Limb (tissue), 2 donors: ENCODE results near the gene RPS15A.
"Not testable (repeated sequence)": the region's sequence is repeated elsewhere in the genome, so short reads cannot be mapped to it uniquely, and the experiment has no call there.

Experiments used
- DNase-seq, 2 donors: peaks; one replicate each; pipeline ENCODE4 v3.0.0-alpha.2; 2016; ENCODE audit errors: extremely low spot score in 2 of 2

RPS15A gene

DNA sequence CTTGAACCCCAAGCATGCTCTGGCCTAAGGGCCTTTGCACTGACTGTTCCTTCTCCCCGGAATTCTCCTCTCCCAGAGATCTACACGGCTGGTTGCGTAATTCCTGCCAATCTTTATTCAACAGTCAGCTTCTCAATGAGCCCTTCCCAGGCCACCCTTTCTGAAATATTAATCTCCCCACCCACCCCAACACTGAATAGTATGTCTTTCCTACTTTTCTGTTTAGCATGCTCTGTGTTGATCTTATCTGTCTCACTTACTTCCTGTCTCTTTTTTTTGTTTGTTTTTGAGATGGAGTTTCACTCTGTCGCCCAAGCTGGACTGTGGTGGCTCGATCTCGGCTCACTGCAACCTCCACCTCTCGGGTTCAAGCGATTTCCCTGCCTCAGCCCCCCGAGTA, 33.5 kb downstream of the RPS15A start:
- DNase-seq: not testable (repeated sequence)

DNA sequence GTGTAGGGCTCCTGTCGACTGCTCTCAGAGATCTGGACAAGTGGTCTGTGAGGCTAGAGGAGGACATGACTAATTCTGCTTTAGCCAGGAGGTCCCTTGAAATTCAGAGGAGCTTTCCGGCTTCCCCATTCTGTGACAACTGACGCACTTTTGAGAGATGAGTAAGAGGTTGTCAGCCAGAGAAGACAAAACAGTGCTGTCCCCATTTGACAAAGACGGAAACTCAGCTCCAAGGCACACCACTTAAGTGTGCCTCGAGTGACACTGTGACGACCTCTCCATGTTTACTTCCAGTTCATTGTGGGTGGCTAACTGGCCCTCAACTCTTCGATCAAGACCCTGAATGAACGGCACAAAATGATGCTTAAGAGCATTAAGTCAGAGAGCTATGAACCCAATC, 47.3 kb downstream of the RPS15A start:
- not testable (repeated sequence) for DNase-seq

DNA sequence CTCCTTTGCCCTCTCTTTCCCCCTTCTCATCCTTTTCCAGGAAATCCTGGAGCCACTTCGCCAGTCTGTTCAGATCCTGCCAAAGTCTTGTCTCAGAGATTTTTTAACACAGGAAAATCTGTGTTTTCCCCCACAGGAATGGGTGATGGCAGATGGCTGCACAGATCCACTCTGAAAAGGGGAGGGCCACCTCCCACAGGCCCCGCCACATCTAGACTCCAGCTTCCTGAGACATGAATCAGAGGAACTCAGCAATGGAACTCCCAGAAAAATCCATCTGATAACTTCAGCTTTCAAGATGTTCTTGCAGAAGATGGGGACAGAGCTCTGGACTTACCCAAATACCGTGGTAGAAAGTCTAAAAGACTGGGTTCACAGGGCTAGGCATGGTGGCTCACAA, 50.1 kb downstream of the RPS15A start:
- DNase-seq: not testable (repeated sequence)

- not testable (repeated sequence) for DNase-seq
Observed at GRCh38 chr16:18738768-18739167, 51.4 kb downstream of the RPS15A start.

- DNase-seq: not testable (repeated sequence)
Observed at GRCh38 chr16:18734279-18734678, 55.9 kb downstream of the RPS15A start.
